ENCODE measurements around the gene SLC1A4. TPM values are rescaled to one million over a fixed set of nuclear protein-coding genes. Genes with fewer than 3 reads are reported as not detected.

Gene SLC1A4
- total and polyA plus RNA-seq, 8 donors: 1.3 to 30.1 (median 6.4) TPM

DNA sequence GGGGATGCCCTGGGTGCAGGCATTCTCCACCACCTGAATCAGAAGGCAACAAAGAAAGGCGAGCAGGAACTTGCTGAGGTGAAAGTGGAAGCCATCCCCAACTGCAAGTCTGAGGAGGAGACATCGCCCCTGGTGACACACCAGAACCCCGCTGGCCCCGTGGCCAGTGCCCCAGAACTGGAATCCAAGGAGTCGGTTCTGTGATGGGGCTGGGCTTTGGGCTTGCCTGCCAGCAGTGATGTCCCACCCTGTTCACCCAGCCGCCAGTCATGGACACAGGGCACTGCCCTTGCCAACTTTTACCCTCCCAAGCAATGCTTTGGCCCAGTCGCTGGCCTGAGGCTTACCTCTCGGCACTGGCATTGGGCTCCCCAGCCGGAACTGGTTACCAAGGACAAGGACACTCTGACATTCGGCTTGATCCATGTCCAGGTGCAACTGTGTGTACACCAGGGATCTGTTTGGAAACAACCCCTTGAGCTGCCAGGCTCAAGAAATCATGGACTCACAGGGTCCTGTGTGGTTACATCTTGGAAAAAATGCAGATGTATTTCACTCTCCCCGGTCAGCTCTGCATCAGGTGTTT lies 31.8 kb downstream of the SLC1A4 start:
- WGBS, 5 donors: 88 to 91% (median 89%) methylated on average over 6 to 11 of the region's 11 CpGs
- H3K4me3 ChIP-seq: no peak overlapping the region
- TF ChIP-seq POLR2A (IDR thresholded peaks at IDR 0.05) (no peak), POLR2AphosphoS5 (IDR thresholded peaks at IDR 0.05) (no peak), EP300 (IDR thresholded peaks at IDR 0.05) (no peak)
- TF ChIP-seq, protein P1, sequence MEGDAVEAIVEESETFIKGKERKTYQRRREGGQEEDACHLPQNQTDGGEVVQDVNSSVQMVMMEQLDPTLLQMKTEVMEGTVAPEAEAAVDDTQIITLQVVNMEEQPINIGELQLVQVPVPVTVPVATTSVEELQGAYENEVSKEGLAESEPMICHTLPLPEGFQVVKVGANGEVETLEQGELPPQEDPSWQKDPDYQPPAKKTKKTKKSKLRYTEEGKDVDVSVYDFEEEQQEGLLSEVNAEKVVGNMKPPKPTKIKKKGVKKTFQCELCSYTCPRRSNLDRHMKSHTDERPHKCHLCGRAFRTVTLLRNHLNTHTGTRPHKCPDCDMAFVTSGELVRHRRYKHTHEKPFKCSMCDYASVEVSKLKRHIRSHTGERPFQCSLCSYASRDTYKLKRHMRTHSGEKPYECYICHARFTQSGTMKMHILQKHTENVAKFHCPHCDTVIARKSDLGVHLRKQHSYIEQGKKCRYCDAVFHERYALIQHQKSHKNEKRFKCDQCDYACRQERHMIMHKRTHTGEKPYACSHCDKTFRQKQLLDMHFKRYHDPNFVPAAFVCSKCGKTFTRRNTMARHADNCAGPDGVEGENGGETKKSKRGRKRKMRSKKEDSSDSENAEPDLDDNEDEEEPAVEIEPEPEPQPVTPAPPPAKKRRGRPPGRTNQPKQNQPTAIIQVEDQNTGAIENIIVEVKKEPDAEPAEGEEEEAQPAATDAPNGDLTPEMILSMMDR (IDR thresholded peaks at IDR 0.05): no peak

DNA sequence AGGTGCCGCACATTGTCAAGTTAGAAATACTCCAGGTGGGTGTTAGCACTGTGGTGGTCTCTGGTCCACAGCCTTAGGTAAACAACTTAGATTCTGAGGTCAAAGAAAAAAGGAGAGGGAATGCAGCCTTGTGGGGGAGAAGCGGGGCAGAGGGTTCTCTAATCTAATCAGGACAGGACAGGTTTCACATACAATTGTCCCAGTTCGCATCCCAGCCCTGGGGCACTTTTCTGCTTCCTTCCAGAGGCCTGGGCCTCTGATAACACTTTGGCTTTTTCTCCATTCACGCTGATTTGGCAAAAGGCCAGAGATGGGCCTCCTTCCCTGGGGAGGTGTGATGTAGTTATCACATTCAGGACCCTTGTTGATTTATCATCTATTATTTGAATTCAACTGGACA lies 32.5 kb downstream of the SLC1A4 start:
- intact Hi-C loops (cut with DNase I; ENCODE audit: low total_unique reads): no loop called here
- H3K4me3 ChIP-seq: no peak overlapping the region
- H3K36me3 ChIP-seq: peaks cover 13 to 68% (median 63%) of the 10 kb centered on the region in 4 donors
- H3K4me1 ChIP-seq: peaks cover 0 to 17% (median 0%) of the 10 kb centered on the region in 4 donors
- TF ChIP-seq POLR2AphosphoS5 (IDR thresholded peaks at IDR 0.05) (no peak), POLR2A (IDR thresholded peaks at IDR 0.05) (no peak), EP300 (IDR thresholded peaks at IDR 0.05) (no peak)
- TF ChIP-seq, protein P1 (IDR thresholded peaks at IDR 0.05): no peak
- WGBS, 5 donors: 60 to 73% (median 67%) methylated on average over 4 of the region's 4 CpGs
- no peak for DNase-seq
- no peaks in the 10 kb centered on the region for H3K27me3 ChIP-seq
- H3K27ac ChIP-seq: no peak overlapping the region
- H3K9me3 ChIP-seq: no peaks in the 10 kb centered on the region

More for the DNA sequence above, 31.8 kb downstream of the SLC1A4 start:
- H3K27me3 ChIP-seq: no peaks in the 10 kb centered on the region
- intact Hi-C loops (cut with DNase I; ENCODE audit: low total_unique reads): no loop called here
- H3K27ac ChIP-seq: no peak overlapping the region
- no peak for DNase-seq
- H3K36me3 ChIP-seq: peaks cover 13 to 74% (median 70%) of the 10 kb centered on the region in 4 donors
- H3K4me1 ChIP-seq: peaks cover 0 to 18% (median 0%) of the 10 kb centered on the region in 4 donors
- H3K9me3 ChIP-seq: no peaks in the 10 kb centered on the region

DNA sequence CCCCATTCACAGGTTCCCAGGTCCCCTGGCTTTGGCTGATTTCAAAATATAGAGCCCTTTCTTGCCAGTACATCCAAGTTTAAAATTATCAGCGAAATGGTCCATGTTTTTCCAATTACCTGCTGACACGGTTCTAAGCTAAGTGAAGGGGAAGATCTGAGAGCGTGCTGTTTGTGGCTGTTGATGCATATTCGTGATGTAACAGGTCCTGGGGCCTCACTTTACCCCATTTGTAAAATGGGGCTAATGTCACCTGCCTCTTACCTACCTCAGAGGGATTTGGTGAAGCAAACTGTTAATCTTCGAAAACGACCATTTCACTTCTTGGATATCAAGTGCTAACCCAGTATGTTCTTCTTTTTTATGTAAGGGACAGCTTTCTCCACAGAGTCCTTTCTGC lies 33.0 kb downstream of the SLC1A4 start:
- intact Hi-C loops (cut with DNase I; ENCODE audit: low total_unique reads): no loop called here
- DNase-seq: no peak
- Histone ChIP-seq H3K4me1 (peaks cover 0 to 12% (median 0%) of the 10 kb centered on the region in 4 donors), H3K36me3 (peaks cover 13 to 63% (median 58%) of the 10 kb centered on the region in 4 donors), H3K4me3 (no peak overlapping the region), H3K27ac (no peak overlapping the region), H3K27me3 (no peaks in the 10 kb centered on the region), H3K9me3 (no peaks in the 10 kb centered on the region)
- 91 to 95% (median 93%) methylated on average over 6 of the region's 6 CpGs for WGBS, 5 donors
- TF ChIP-seq EP300 (IDR thresholded peaks at IDR 0.05): no peak
- TF ChIP-seq, protein P1 (IDR thresholded peaks at IDR 0.05): no peak
- no peak for TF ChIP-seq POLR2AphosphoS5 (IDR thresholded peaks at IDR 0.05)
- no peak for TF ChIP-seq POLR2A (IDR thresholded peaks at IDR 0.05)

DNA sequence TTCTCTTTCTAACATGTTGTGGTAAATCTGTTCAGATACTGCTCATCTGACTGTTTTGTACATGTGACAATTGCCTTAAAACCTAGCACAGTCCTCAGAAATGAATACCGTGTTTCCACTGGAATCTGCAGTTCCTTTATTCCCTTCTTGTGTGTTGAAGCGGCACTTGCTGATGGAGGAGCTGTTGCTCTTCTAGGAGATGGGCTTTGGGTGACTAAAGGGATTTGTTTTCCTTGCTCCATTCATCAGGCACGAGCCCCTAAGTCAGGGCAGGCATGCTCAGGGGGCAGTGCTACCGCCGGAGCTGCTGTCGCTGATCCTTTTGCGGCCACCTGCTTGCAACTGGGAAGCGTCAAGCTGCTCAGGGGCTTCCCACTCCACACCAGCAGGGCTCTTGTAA lies 34.5 kb downstream of the SLC1A4 start:
- H3K4me1 ChIP-seq: peaks cover 0 to 6% (median 0%) of the 10 kb centered on the region in 4 donors
- H3K27ac ChIP-seq: no peak overlapping the region
- 89 to 96% (median 92%) methylated on average over 8 of the region's 8 CpGs for WGBS, 5 donors
- H3K36me3 ChIP-seq: peaks cover 8 to 49% (median 47%) of the 10 kb centered on the region in 4 donors
- no peak for DNase-seq
- no peaks in the 10 kb centered on the region for H3K9me3 ChIP-seq
- H3K27me3 ChIP-seq: no peaks in the 10 kb centered on the region
- no peak for TF ChIP-seq POLR2A (IDR thresholded peaks at IDR 0.05)
- no peak for TF ChIP-seq EP300 (IDR thresholded peaks at IDR 0.05)
- TF ChIP-seq POLR2AphosphoS5 (IDR thresholded peaks at IDR 0.05): no peak
- TF ChIP-seq, protein P1 (IDR thresholded peaks at IDR 0.05): no peak
- H3K4me3 ChIP-seq: no peak overlapping the region
- intact Hi-C loops (cut with DNase I; ENCODE audit: low total_unique reads): no loop called here
